Measurements from ENCODE around the gene PEAK1. TPM values are rescaled to one million over a fixed set of nuclear protein-coding genes. Genes with fewer than 3 reads are reported as not detected.

The PEAK1 gene
- total RNA-seq, 1 experiment from 2014 or later = 13.8 TPM

GRCh38 chr15:77126529-77127326, 293.2 kb downstream of the PEAK1 start:
- Histone ChIP-seq H3K9ac (ENCODE audit: low read length) (no peak overlapping the region), H3K27ac (ENCODE audit: low read length) (no peak overlapping the region), H4K20me1 (ENCODE audit: low read length) (no peaks in the 10 kb centered on the region), H3K4me3 (ENCODE audit: low read length) (no peak overlapping the region), H3K9me2 (replicated peaks; ENCODE audit: low read length) (no peaks in the 10 kb centered on the region), H3F3A (ENCODE audit: low read length, unreplicated experiment) (no peaks in the 10 kb centered on the region), H3K4me1 (ENCODE audit: insufficient read depth, low read length) (no peaks in the 10 kb centered on the region), H3K9me3 (ENCODE audit: low read length) (no peaks in the 10 kb centered on the region), H3K36me3 (ENCODE audit: low read depth, low read length) (no peaks in the 10 kb centered on the region), H3K27me3 (ENCODE audit: low read length) (no peaks in the 10 kb centered on the region), H3K4me2 (ENCODE audit: low read length) (no peak overlapping the region), H3K79me2 (ENCODE audit: low read length) (no peaks in the 10 kb centered on the region), H2AFZ (ENCODE audit: low read length) (no peak overlapping the region)
- CTCF ChIA-PET = no interaction called here
- BruUV-seq (replicated peaks) = no TSS peak
- POLR2A ChIA-PET (ENCODE audit: unreplicated experiment) = no interaction called here
- no peak for ATAC-seq
- intact Hi-C loops (cut with micrococcal nuclease) = no loop called here
- TF ChIP-seq CTCF (conservative IDR thresholded peaks at IDR 0.05; ENCODE audit: low read depth, low read length) (no peak), EZH2phosphoT487 (IDR thresholded peaks at IDR 0.05; ENCODE audit: borderline replicate concordance, low read length) (no peak), EZH2 (IDR thresholded peaks at IDR 0.05; ENCODE audit: low read length, unreplicated experiment) (no peak)
- DNase-seq = no peak

GRCh38 chr15:77123854-77124253, 296.1 kb downstream of the PEAK1 start:
- no peak for DNase-seq
- TF ChIP-seq EZH2phosphoT487 (IDR thresholded peaks at IDR 0.05; ENCODE audit: borderline replicate concordance, low read length) (no peak), CTCF (conservative IDR thresholded peaks at IDR 0.05; ENCODE audit: low read depth, low read length) (no peak), EZH2 (IDR thresholded peaks at IDR 0.05; ENCODE audit: low read length, unreplicated experiment) (no peak)
- Histone ChIP-seq H3K36me3 (ENCODE audit: low read depth, low read length) (no peaks in the 10 kb centered on the region), H3K9me3 (ENCODE audit: low read length) (no peaks in the 10 kb centered on the region), H3K9ac (ENCODE audit: low read length) (no peak overlapping the region), H3K4me1 (ENCODE audit: insufficient read depth, low read length) (no peaks in the 10 kb centered on the region), H3K4me3 (ENCODE audit: low read length) (no peak overlapping the region), H3K9me2 (replicated peaks; ENCODE audit: low read length) (no peaks in the 10 kb centered on the region), H3K79me2 (ENCODE audit: low read length) (no peaks in the 10 kb centered on the region), H4K20me1 (ENCODE audit: low read length) (no peaks in the 10 kb centered on the region), H3K4me2 (ENCODE audit: low read length) (no peak overlapping the region), H2AFZ (ENCODE audit: low read length) (no peak overlapping the region), H3K27me3 (ENCODE audit: low read length) (no peaks in the 10 kb centered on the region), H3F3A (ENCODE audit: low read length, unreplicated experiment) (no peaks in the 10 kb centered on the region), H3K27ac (ENCODE audit: low read length) (no peak overlapping the region)
- no peak for ATAC-seq
- POLR2A ChIA-PET (ENCODE audit: unreplicated experiment) = no interaction called here
- intact Hi-C loops (cut with micrococcal nuclease) = no loop called here
- no TSS peak for BruUV-seq (replicated peaks)
- CTCF ChIA-PET = no interaction called here

GRCh38 chr15:77122576-77122975, 297.3 kb downstream of the PEAK1 start:
- intact Hi-C loops (cut with micrococcal nuclease) = no loop called here
- H3K9me2 ChIP-seq (replicated peaks; ENCODE audit: low read length) = no peaks in the 10 kb centered on the region
- no peaks in the 10 kb centered on the region for H3K79me2 ChIP-seq (ENCODE audit: low read length)
- DNase-seq = no peak
- no TSS peak for BruUV-seq (replicated peaks)
- H3K9ac ChIP-seq (ENCODE audit: low read length) = no peak overlapping the region
- H3K4me1 ChIP-seq (ENCODE audit: insufficient read depth, low read length) = no peaks in the 10 kb centered on the region
- ChIA-PET CTCF (no interaction called here), POLR2A (ENCODE audit: unreplicated experiment) (no interaction called here)
- H3K27me3 ChIP-seq (ENCODE audit: low read length) = no peaks in the 10 kb centered on the region
- no peak overlapping the region for H3K4me2 ChIP-seq (ENCODE audit: low read length)
- ATAC-seq = no peak
- no peak overlapping the region for H3K4me3 ChIP-seq (ENCODE audit: low read length)
- no peak overlapping the region for H2AFZ ChIP-seq (ENCODE audit: low read length)
- H3F3A ChIP-seq (ENCODE audit: low read length, unreplicated experiment) = no peaks in the 10 kb centered on the region
- no peaks in the 10 kb centered on the region for H4K20me1 ChIP-seq (ENCODE audit: low read length)
- no peak for TF ChIP-seq EZH2phosphoT487 (IDR thresholded peaks at IDR 0.05; ENCODE audit: borderline replicate concordance, low read length)
- no peak for TF ChIP-seq CTCF (conservative IDR thresholded peaks at IDR 0.05; ENCODE audit: low read depth, low read length)
- TF ChIP-seq EZH2 (IDR thresholded peaks at IDR 0.05; ENCODE audit: low read length, unreplicated experiment) = no peak
- no peaks in the 10 kb centered on the region for H3K9me3 ChIP-seq (ENCODE audit: low read length)
- no peak overlapping the region for H3K27ac ChIP-seq (ENCODE audit: low read length)
- H3K36me3 ChIP-seq (ENCODE audit: low read depth, low read length) = no peaks in the 10 kb centered on the region

Data from PC-3 (cell line).